CD4-positive, alpha-beta T cell treated with Interleukin-17A for 4 hours (primary cell): ENCODE data around the gene SPA17.

Experiments used
- DNase-seq: peaks from one replicate; pipeline ENCODE4 v3.0.0-alpha.2; 2020; ENCODE audit warnings: mixed read lengths

Gene SPA17

DNA sequence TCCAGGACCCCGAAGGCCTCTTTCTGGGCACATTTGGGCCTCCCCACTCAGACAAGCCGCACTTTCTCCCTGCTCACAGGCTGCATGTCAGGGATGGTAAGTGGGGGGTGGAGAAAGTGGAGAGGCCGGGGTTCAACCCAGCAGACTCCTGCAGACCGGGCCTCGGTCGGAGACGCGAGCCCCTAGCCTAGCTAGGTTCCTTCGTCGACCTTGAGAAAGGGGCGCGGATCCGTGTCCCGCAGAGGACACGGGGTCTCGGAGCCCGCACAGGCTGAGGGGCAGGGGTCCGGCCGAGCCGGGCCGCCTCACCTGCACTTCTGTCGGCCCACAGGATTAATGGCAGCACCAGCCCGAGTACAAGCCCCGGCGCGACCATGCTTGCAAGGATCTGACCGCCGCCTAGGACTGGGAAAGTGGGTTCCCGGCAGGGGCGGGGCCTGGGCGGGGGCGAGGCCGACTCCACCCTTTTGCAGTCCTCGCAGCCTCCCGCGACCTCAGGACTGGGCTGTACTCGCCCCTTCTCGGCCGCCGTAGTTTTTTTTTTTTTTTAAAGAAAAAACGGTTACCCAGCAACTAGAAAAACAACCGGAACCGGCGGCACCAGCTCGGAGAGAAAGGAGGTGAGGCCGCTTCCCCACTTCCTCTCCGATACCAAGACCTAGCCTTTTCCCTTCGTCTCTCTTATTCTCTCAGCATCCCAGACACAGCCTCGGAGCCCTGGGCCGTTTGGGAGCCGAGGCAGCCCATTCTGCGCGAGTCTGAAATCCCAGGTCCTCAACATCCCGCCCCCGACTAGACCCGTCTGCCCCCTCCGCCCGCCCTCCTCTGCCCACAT lies at the start of gene SPA17, which contains the start of gene SIAE:
Gene SPA17 (plus strand): TSS at position 572 of the 835 bp plus-strand sequence. CDS start 1,361 bp downstream, outside the sequence.
Gene SIAE (minus strand): TSS at position 407 of the 835 bp plus-strand sequence. CDS start 31 bp downstream, at position 376.
- peak; percentile 90 for DNase-seq

DNA sequence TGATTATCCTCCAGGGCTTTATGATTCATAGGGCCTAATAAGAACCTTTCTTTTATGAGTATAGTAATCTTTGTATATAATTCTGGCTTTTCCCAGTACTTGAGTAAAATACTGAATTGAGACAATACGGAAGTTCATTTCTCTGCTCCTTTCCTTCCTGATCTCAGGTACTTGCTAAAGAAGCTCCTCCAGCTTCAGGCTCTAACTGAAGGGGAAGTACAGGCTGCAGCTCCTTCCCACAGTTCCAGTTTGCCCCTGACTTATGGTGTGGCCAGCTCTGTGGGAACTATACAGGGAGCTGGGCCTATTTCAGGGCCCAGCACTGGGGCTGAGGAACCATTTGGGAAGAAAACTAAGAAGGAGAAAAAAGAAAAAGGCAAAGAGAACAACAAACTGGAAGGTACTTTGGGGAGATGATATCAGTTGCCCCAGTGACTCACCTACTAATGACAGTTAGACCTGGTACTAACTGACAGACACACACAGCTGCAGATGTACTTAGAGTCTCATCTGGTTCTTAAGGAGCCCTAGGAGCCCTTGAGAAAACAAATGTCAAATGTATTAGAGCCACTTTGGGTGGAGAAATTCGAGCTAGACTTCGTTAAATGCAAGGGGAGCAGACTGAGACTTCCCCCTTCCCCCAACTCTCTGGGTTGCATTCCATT lies 48.1 kb upstream of the SPA17 start:
- no peak for DNase-seq

DNA sequence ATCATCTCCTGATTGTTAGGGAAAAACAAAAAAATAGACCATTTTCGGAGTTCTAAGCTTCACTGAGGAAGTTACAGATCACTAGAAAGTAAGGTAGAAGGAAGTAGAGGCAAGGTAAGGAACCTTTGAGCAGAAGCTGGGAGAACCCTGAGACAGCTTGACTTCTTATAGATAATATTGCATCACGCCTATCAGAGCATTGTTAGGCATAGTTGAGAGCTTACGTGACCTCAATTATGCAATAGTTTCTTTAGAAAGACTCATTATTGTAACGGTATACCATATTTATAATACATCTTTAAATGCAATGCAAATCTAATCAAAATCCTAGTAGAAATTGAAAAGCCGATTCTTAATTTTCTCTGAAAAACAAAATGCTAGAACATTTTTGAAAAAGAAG lies 46.2 kb upstream of the SPA17 start:
- no peak for DNase-seq

DNA sequence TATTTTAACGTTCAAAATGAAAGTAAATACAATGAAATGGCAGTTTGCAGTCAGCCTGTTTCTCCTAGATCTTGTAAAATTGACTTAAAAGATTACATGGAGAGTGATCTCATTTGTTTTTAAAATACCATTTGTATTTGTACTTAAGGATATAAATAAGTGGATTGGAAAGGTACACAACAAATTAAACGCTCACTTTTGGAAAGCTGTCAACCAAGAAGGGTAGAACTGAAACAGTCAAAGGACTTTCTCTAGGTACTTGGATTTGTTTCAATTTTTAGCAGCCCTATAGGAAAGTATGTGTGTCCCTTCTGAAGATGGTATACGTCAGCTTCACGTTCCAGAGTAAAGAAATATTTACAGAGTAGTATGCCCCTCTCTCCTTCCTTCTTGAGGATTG lies 43.7 kb upstream of the SPA17 start:
- DNase-seq = no peak

GRCh38 chr11:124633355-124633754 lies 40.3 kb upstream of the SPA17 start:
- DNase-seq = no peak

DNA sequence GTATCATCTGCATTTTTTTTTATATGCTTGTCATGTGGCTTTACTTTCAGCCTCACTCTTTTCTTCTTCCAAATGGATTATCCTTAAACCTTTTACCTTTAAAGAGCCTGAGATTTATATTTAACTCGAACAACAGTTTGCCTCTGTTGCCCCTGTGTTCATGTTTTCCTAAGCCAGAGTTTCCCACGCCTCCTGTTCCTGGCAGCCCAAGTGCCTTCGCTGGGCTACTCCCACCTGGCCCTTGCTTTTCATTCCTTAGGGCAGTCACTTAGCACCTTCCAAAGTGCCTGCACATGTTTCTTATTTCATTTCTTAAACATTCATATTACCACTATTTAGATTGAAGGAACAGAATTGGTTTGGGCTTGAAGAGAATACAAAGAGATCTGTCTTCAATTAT lies 37.8 kb upstream of the SPA17 start:
- no peak for DNase-seq

GRCh38 chr11:124638500-124638899 lies 35.2 kb upstream of the SPA17 start:
- DNase-seq = no peak

DNA sequence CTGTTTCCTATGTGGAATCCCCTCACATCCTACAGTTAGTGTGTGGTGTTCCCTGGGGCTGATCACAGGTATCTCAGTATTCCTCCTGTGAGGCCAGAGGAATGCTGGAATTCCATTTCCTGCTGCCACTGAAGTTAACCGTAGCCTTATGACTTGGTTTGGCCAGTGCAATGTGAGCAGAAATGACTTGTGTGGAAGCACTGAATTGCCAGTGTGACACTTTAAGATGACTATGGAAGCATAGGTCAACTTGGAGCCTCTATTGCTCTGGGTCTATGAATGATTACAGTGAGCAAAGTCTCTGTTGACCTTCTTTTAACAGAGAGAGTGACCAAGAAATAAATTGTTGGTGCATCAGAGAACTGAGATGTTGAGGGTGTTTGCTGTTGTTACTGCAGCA lies 34.5 kb upstream of the SPA17 start:
- DNase-seq = no peak

- DNase-seq = no peak
These were observed 33.0 kb upstream of the SPA17 start for GRCh38 chr11:124640666-124641065.

- DNase-seq = no peak
These were observed 31.1 kb upstream of the SPA17 start for GRCh38 chr11:124642628-124643027.

DNA sequence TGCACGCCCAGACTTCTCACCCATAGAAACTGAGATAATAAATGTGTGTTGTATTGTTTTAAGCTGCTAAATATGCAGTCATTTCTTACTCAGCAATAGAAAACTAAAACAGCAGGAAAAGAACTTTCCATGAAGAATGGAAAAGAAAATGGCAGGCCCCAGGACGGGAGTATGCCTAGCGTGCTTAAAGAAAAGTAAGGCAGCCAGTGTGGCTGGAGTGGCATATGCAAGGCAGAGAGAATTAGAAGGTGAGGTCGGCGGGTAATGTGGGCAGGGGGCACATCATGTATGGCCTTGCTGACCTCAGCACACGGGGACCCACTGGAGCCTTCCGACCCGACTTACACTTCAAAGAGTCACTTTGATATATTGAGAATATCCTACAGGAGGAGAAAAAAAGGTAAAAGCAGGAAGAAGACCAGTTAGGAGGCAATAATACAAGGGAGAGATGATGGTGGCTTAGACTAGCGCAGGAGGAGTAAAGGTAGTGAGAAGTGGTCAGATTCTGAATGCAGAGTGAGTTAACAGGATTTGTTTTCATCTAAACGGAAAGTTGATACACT lies 30.6 kb upstream of the SPA17 start:
- DNase-seq = no peak

GRCh38 chr11:124643605-124644425 lies 29.9 kb upstream of the SPA17 start:
- DNase-seq = no peak

DNA sequence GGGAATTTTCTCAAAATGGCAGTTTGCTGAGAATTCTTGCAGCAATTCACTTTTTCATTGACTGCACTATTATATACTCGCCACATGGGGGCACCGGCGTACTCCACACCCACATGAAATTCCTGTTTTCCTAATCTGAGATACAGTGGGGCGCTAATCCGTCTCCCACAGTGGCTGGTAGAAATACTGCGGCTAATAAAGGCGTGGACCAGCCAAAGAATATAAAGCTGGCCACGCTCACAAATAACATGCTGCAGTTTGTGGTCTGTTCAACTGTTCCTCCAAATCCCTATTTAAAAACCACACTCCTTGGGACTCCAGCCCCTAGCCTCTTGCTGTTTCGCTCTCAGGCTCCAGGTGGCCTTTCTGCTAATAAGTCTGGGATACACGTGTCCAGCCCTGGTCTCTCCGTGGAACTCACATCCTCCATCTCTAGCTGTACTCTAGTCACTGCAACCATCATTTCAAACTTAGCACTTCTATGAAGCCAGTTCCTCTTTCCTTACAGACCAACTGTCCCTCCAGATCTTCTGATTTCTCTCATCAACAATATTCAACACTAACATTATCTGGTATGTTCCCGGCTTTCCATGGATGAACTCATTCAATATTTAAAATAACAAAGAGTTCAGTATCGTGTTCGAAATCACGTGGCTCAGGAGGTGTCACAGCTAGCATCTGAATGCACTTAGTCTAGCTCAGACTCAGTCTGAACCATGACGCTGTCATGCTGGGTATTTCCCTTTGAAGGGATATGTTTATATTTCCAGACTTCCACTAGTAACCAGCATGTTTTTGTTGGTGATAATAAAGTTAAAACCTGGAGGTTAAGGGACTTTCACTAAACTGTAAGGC lies 29.1 kb upstream of the SPA17 start:
- DNase-seq = peak; percentile 50

DNA sequence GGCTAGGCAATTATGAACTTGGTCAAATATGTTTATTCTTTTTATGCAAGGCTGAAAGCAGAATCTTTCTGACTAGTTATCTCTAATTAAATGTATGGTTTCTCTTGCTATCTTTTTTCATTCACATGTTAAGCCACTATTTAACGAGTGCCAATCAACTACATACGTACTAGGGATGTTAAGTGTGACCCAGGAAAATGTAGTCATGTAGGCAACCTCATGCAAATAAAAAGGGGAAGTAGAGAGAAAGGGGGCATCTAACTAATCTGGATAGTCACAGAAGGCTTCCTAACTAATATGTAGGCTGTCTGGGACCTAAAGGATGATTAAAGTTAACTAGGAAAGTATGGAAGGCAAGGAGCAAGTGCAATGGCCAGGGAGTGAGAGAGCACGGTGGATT lies 27.6 kb upstream of the SPA17 start:
- DNase-seq = no peak

GRCh38 chr11:124648610-124649009 lies 25.1 kb upstream of the SPA17 start:
- no peak for DNase-seq

GRCh38 chr11:124656774-124657630 lies 16.7 kb upstream of the SPA17 start:
- no peak for DNase-seq

- no peak for DNase-seq
These were observed 15.8 kb upstream of the SPA17 start for GRCh38 chr11:124657904-124658303.

GRCh38 chr11:124658501-124658900 lies 15.2 kb upstream of the SPA17 start:
- DNase-seq = no peak

DNA sequence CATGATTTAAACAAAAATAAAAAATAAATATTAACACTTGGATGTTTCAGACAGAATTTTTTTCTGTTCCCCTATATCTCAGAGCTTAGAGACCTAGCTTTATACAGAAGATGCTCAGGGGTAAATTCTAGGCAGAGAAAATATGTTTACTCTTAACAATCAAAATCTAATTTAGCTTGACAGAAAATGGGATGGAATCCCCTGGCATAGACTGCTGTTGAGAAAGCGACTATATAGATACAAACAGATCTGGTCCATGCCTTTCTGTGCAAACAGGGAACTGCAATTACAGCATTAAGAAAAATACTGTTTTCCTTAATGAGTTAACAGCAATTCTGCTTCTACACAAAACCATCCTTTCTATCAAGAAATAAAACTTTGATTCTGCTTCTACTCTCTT lies 14.7 kb upstream of the SPA17 start:
- DNase-seq = no peak

GRCh38 chr11:124661553-124661952 lies 12.2 kb upstream of the SPA17 start:
- DNase-seq = no peak

- no peak for DNase-seq
These were observed 11.6 kb upstream of the SPA17 start for GRCh38 chr11:124662106-124662505.
